NCI-H1436 treated with DMSO at 0.1 percent for 48 hours (cell line): ENCODE measurements around the gene C1orf198.

Experiments
- DNase-seq: peaks from one replicate; lab custom pipeline; 2025; lab: John Stamatoyannopoulos, UW

The C1orf198 gene

DNA sequence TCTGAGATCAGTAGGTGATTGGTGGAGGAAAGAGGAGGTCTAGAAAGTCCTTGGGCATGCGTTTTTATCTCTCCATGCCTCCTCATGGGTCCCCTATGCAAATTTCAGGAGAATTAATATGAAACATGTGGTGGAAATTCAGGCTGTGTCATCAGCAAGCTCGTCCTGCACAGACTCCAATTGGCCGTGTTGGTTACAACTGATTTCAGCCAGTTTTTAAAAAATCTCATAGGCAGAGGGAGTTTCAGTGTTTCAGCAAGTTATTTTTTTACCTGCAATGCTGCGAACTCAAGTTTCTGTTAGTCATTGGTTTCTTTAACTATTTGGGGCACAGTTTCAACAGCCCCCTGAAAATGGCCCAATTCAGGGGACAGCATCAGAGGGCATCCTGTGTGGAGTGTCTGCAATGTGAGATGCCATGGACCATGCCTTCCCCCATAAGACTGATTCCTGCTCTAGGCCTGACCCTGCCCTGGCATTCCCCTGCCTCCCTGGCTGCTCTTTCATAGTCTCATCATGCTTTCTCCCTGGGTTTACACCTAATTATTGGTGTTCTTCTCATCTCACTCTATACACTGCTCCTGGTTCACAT lies 59.9 kb downstream of the C1orf198 start:
- DNase-seq = no peak

GRCh38 chr1:230807561-230808280 lies 60.6 kb downstream of the C1orf198 start:
- no peak for DNase-seq

DNA sequence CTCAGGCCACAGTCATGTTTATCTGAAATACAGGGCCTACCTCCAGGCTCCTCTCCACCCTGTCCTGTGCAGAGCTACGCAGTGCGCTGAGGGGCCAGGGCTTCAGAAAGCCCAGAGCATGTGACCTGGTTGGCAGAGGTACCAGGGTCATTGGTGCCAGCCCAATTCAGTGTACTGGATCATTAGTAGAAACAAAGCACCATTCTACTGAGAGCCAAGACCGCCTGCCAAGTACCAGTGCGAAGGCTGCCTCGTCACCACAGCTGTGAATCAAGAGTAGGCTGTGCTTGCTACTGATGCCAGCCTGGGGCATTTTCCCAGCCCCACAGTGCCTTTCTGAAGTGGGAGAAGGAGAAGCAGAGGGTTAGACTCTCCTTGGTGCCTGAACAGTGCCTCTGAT lies 61.3 kb downstream of the C1orf198 start:
- DNase-seq = no peak

- no peak for DNase-seq
Observed at GRCh38 chr1:230806552-230806951, 61.8 kb downstream of the C1orf198 start.

- DNase-seq = no peak
Observed at GRCh38 chr1:230804396-230804795, 63.9 kb downstream of the C1orf198 start.

GRCh38 chr1:230800891-230801840 lies 67.2 kb downstream of the C1orf198 start:
- no peak for DNase-seq

- DNase-seq = no peak
Observed at GRCh38 chr1:230798491-230798890, 69.8 kb downstream of the C1orf198 start.

- DNase-seq = no peak
Observed at GRCh38 chr1:230797942-230798365, 70.4 kb downstream of the C1orf198 start.

- DNase-seq = no peak
Observed at GRCh38 chr1:230797376-230797920, 70.9 kb downstream of the C1orf198 start.

- no peak for DNase-seq
Observed at GRCh38 chr1:230796626-230797025, 71.7 kb downstream of the C1orf198 start.

- DNase-seq = no peak
Observed at GRCh38 chr1:230794871-230795605, 73.3 kb downstream of the C1orf198 start.

GRCh38 chr1:230794431-230794830 lies 73.9 kb downstream of the C1orf198 start:
- DNase-seq = no peak

DNA sequence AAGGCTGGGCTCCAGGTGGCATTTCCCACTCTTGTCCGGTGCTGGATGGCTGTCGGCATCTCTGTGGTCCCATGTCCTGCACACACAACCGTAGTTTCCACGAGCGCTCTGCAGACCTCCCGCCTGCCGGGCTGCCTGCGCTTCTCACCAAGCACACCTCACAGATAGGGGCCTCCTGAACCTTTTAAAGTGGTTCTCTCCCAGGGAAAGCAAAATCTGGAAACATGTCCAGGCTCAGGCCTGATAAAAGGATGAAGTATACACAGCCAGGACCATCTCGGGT lies 74.9 kb downstream of the C1orf198 start:
- DNase-seq = no peak

GRCh38 chr1:230792691-230793462 lies 75.4 kb downstream of the C1orf198 start:
- DNase-seq = no peak

GRCh38 chr1:230791986-230792564 lies 76.2 kb downstream of the C1orf198 start:
- DNase-seq = no peak

- no peak for DNase-seq
Observed at GRCh38 chr1:230790026-230790425, 78.3 kb downstream of the C1orf198 start.

GRCh38 chr1:230788561-230789275 lies 79.6 kb downstream of the C1orf198 start:
- DNase-seq = no peak

GRCh38 chr1:230787471-230787870 lies 80.8 kb downstream of the C1orf198 start:
- DNase-seq = no peak
